ENCODE results near the gene GTPBP2. TPM values are rescaled to one million over a fixed set of nuclear protein-coding genes. Genes with fewer than 3 reads are reported as not detected.
"Not testable (repeated sequence)": the region's sequence is repeated elsewhere in the genome, so short reads cannot be mapped to it uniquely, and the experiment has no call there.

GTPBP2 gene
- total and polyA plus RNA-seq, 12 donors: 19.5 to 37.9 (median 25.5) TPM

GRCh38 chr6:43657221-43657802 lies 28.2 kb upstream of the GTPBP2 start:
- Histone ChIP-seq H3K9me3 (peaks cover 0 to 8% (median 0%) of the 10 kb centered on the region in 11 donors), H3K4me1 (peaks cover 0 to 3% (median 0%) of the 10 kb centered on the region in 9 donors), H3K27ac (no peak overlapping the region), H3K36me3 (peaks cover 0 to 7% (median 0%) of the 10 kb centered on the region in 9 donors), H3K27me3 (no peaks in the 10 kb centered on the region), H3K4me3 (no peak overlapping the region)
- ATAC-seq (no peak), DNase-seq (no peak)
- intact Hi-C loops (cut with DNase I): no loop called here
- TF ChIP-seq CTCF (IDR thresholded peaks at IDR 0.05): no peak
- WGBS, 2 donors: 80 to 87% methylated on average over 3 of the region's 3 CpGs

GRCh38 chr6:43652822-43653221 lies 23.8 kb upstream of the GTPBP2 start:
- H3K36me3 ChIP-seq; H3K4me1 ChIP-seq; H3K27me3 ChIP-seq; H3K9me3 ChIP-seq; intact Hi-C loops (cut with DNase I); ATAC-seq; DNase-seq; H3K4me3 ChIP-seq: not testable (repeated sequence)
- WGBS, 2 donors: 96 to 100% methylated on average over 2 of the region's 2 CpGs
- peak overlapping the region in 5 of 10 donors; percentile 45 to 68 (median 56) for H3K27ac ChIP-seq

GRCh38 chr6:43648248-43648647 lies 19.2 kb upstream of the GTPBP2 start:
- H3K4me3 ChIP-seq: no peak overlapping the region
- H3K4me1 ChIP-seq: peaks cover 0 to 15% (median 12%) of the 10 kb centered on the region in 9 donors
- H3K27me3 ChIP-seq: no peaks in the 10 kb centered on the region
- no peaks in the 10 kb centered on the region for H3K9me3 ChIP-seq
- no peak overlapping the region for H3K27ac ChIP-seq
- no peak for DNase-seq
- 95 to 97% methylated on average over 2 of the region's 2 CpGs for WGBS, 2 donors
- intact Hi-C loops (cut with DNase I): no loop called here
- peaks cover 0 to 3% (median 0%) of the 10 kb centered on the region in 9 donors for H3K36me3 ChIP-seq
- TF ChIP-seq CTCF (IDR thresholded peaks at IDR 0.05): no peak
- ATAC-seq: no peak

GRCh38 chr6:43647613-43648012 lies 18.5 kb upstream of the GTPBP2 start:
- Histone ChIP-seq H3K27me3 (no peaks in the 10 kb centered on the region), H3K4me3 (no peak overlapping the region), H3K36me3 (peaks cover 0 to 10% (median 0%) of the 10 kb centered on the region in 9 donors), H3K9me3 (no peaks in the 10 kb centered on the region), H3K4me1 (peaks cover 0 to 15% (median 12%) of the 10 kb centered on the region in 9 donors), H3K27ac (no peak overlapping the region)
- DNase-seq: no peak
- intact Hi-C loops (cut with DNase I): no loop called here
- no peak for ATAC-seq
- TF ChIP-seq CTCF (IDR thresholded peaks at IDR 0.05): no peak
- WGBS, 2 donors: 88 to 100% methylated on average over 3 of the region's 3 CpGs

- peaks cover 0 to 21% (median 13%) of the 10 kb centered on the region in 9 donors for H3K4me1 ChIP-seq
- ATAC-seq (peak in 1 of 8 donors; percentile 10), DNase-seq (no peak)
- no peaks in the 10 kb centered on the region for H3K9me3 ChIP-seq
- no peaks in the 10 kb centered on the region for H3K27me3 ChIP-seq
- WGBS, 2 donors: 18 to 25% methylated on average over 9 of the region's 9 CpGs
- no peak for TF ChIP-seq CTCF (IDR thresholded peaks at IDR 0.05)
- peak overlapping the region in 9 of 10 donors; percentile 28 to 59 (median 50) for H3K4me3 ChIP-seq
- H3K36me3 ChIP-seq: peaks cover 0 to 30% (median 13%) of the 10 kb centered on the region in 9 donors
- intact Hi-C loops (cut with DNase I): no loop called here
- peak overlapping the region in 3 of 10 donors; percentile 15 to 49 (median 33) for H3K27ac ChIP-seq
These were observed 16.5 kb upstream of the GTPBP2 start for GRCh38 chr6:43645613-43645964.

All from heart right ventricle (tissue), 16 donors.